ENCODE data around the gene MACROD2.

DNA sequence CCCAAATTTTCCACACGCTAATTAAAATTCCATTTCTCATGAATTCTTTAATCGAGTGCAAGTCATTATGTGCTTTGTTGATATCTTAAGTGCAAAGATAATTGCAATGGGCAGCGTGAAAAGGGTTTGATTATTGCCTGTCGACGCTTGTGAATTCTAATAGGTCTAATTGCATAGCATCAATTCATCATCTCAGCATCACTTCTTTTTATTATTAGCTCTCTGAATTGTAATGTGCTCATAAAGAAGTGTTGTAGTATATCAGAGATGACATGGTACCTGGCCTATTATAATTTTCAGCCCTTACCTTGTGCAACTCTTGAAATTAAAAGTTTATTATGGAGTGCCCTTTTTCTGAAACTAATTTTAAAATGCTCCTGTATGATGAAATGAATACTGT, 1208.9 kb downstream of the MACROD2 start:
- TF ChIP-seq, protein P1, sequence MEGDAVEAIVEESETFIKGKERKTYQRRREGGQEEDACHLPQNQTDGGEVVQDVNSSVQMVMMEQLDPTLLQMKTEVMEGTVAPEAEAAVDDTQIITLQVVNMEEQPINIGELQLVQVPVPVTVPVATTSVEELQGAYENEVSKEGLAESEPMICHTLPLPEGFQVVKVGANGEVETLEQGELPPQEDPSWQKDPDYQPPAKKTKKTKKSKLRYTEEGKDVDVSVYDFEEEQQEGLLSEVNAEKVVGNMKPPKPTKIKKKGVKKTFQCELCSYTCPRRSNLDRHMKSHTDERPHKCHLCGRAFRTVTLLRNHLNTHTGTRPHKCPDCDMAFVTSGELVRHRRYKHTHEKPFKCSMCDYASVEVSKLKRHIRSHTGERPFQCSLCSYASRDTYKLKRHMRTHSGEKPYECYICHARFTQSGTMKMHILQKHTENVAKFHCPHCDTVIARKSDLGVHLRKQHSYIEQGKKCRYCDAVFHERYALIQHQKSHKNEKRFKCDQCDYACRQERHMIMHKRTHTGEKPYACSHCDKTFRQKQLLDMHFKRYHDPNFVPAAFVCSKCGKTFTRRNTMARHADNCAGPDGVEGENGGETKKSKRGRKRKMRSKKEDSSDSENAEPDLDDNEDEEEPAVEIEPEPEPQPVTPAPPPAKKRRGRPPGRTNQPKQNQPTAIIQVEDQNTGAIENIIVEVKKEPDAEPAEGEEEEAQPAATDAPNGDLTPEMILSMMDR (IDR thresholded peaks at IDR 0.05) = no peak
- TF ChIP-seq POLR2A (IDR thresholded peaks at IDR 0.05) (no peak), EP300 (IDR thresholded peaks at IDR 0.05) (no peak)

All from ovary (tissue), 3 donors.